PC-3 (cell line): Measurements from ENCODE around the gene RBM47. TPM values are rescaled to one million over a fixed set of nuclear protein-coding genes. Genes with fewer than 3 reads are reported as not detected.

ENCODE experiments used
- ATAC-seq: fragments of 200-7000 bp; cut with Tn5 transposase; 2 replicates; pipeline ENCODE4 v1.9.1; 2020; ENCODE audit warnings: mild to moderate bottlenecking, moderate library complexity
- BruUV-seq: library from RNA; stranded (reverse); fragments of 400-500 nt; replicated peaks from 2 replicates; lab custom pipeline; 2021; lab: Mats Ljungman, UMichigan
- CTCF ChIA-PET: fragments of 300-600 bp; sonication (Branson Sonifier 250); formaldehyde crosslinking; loops from one replicate; lab custom pipeline; 2022; ENCODE audit warnings: antibody characterized with exemption; lab: Charles Lee
- POLR2A ChIA-PET: fragments of 300-600 bp; sonication (Branson Sonifier 250); formaldehyde crosslinking; loops from one replicate; lab custom pipeline; 2022; ENCODE audit warnings: antibody characterized with exemption; ENCODE audit not compliant: unreplicated experiment; lab: Charles Lee
- DNase-seq: peaks from one replicate; pipeline ENCODE4 v3.0.0-alpha.2; 2015
- H2AFZ ChIP-seq: fragments of 300-600 bp; sonication (generic); 2 replicates; pipeline ENCODE4 v1.6.0; 2016; ENCODE audit warnings: antibody characterized with exemption, low read length
- H3F3A ChIP-seq: fragments of 300-600 bp; sonication (generic); one replicate; pipeline ENCODE4 v1.6.0; 2017; ENCODE audit warnings: antibody characterized with exemption, low read length, control low read depth, mild to moderate bottlenecking; ENCODE audit not compliant: unreplicated experiment
- H3K27ac ChIP-seq: fragments of 300-600 bp; sonication (generic); 2 replicates; pipeline ENCODE4 v1.5.1; 2016; ENCODE audit warnings: mild to moderate bottlenecking, low read length
- H3K27me3 ChIP-seq: fragments of 300-600 bp; sonication (generic); 2 replicates; pipeline ENCODE4 v1.6.1; 2016; ENCODE audit warnings: low read length, mixed read lengths
- H3K36me3 ChIP-seq: fragments of 300-600 bp; sonication (generic); 2 replicates; pipeline ENCODE4 v1.6.1; 2016; ENCODE audit warnings: low read depth, mixed run types, low read length, mixed read lengths
- H3K4me1 ChIP-seq: fragments of 300-600 bp; sonication (generic); 2 replicates; pipeline ENCODE4 v1.5.1; 2016; ENCODE audit warnings: low read length; ENCODE audit not compliant: insufficient read depth
- H3K4me2 ChIP-seq: fragments of 300-600 bp; sonication (generic); 2 replicates; pipeline ENCODE4 v1.6.0; 2016; ENCODE audit warnings: low read length
- H3K4me3 ChIP-seq: fragments of 300-600 bp; sonication (generic); 2 replicates; pipeline ENCODE4 v1.5.1; 2016; ENCODE audit warnings: mild to moderate bottlenecking, low read length, mixed read lengths
- H3K79me2 ChIP-seq: fragments of 300-600 bp; sonication (generic); 2 replicates; pipeline ENCODE4 v1.6.1; 2017; ENCODE audit warnings: low read length, mixed read lengths
- H3K9ac ChIP-seq: fragments of 300-600 bp; sonication (generic); 2 replicates; pipeline ENCODE4 v1.6.0; 2016; ENCODE audit warnings: mild to moderate bottlenecking, low read length
- H3K9me2 ChIP-seq: fragments of 300-600 bp; sonication (generic); replicated peaks from 2 replicates; pipeline ENCODE4 v1.6.1; 2016; ENCODE audit warnings: mixed run types, low read length, mixed read lengths
- H3K9me3 ChIP-seq: fragments of 300-600 bp; sonication (generic); 2 replicates; pipeline ENCODE4 v1.6.1; 2016; ENCODE audit warnings: low read length, mixed read lengths
- H4K20me1 ChIP-seq: fragments of 300-600 bp; sonication (generic); 2 replicates; pipeline ENCODE4 v1.6.1; 2016; ENCODE audit warnings: low read length, mixed read lengths
- EZH2 ChIP-seq: fragments of 300-600 bp; sonication (generic); IDR thresholded peaks from one replicate; pipeline ENCODE4 v1.6.1; 2017; ENCODE audit warnings: antibody characterized with exemption, mild to moderate bottlenecking, low read length; ENCODE audit not compliant: unreplicated experiment
- EZH2phosphoT487 ChIP-seq: fragments of 300-600 bp; sonication (generic); IDR thresholded peaks from 2 replicates; pipeline ENCODE4 v1.6.1; 2018; ENCODE audit warnings: mild to moderate bottlenecking, antibody characterized with exemption, low read length, borderline replicate concordance
- intact Hi-C: fragments of 100-400 bp; cut with micrococcal nuclease; formaldehyde crosslinking; loops from 2 replicates; pipeline ENCODE4 v1.9.0; 2023
- total RNA-seq: library from RNA; depleted of rRNA; stranded (reverse); fragments of >200 nt; gene quantifications from 2 replicates; pipeline ENCODE4 v1.2.3, GENCODE V29; 2014
- TF ChIP-seq, protein P1 (sequence below): fragments of 300-600 bp; sonication (generic); conservative IDR thresholded peaks from 2 replicates; pipeline ENCODE4 v1.5.1; 2017; ENCODE audit warnings: antibody characterized with exemption, low read depth, mild to moderate bottlenecking, low read length

RBM47 gene
- total RNA-seq, 1 experiment from 2014 or later = 34.7 TPM

DNA sequence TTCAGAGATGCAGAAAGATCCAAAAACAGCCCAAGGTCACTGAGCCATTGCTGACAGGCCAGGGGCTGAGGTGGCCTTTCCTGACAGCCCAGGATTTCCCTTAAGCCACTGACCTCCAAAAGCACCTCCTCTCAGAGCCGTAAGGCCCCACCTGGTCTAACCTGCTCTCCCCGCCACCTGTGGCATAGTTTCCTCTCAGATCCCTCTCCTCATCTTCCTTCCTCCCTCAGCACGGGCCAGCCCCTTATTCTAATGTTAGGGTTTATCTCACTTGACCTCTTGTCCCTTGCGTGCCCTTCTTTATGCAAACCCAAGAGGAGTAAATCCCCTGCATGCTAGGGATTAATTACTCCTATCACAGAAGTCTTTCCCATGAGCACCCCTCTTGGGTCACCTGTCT is 113.0 kb downstream of the RBM47 start:
- Histone ChIP-seq H3F3A (no peaks in the 10 kb centered on the region), H3K79me2 (peaks cover 6% of the 10 kb centered on the region; the same call in 1 of the 2 replicates), H3K9ac (no peak overlapping the region), H3K4me1 (peaks cover 23% of the 10 kb centered on the region), H4K20me1 (no peaks in the 10 kb centered on the region), H3K4me2 (no peak overlapping the region), H3K27ac (no peak overlapping the region), H3K27me3 (no peaks in the 10 kb centered on the region), H3K9me2 (no peaks in the 10 kb centered on the region), H3K36me3 (no peaks in the 10 kb centered on the region), H3K4me3 (no peak overlapping the region), H3K9me3 (no peaks in the 10 kb centered on the region), H2AFZ (no peak overlapping the region)
- no TSS peak for BruUV-seq
- no peak for ATAC-seq
- CTCF ChIA-PET = no interaction called here
- POLR2A ChIA-PET = no interaction called here
- DNase-seq = no peak
- no peak for TF ChIP-seq EZH2phosphoT487
- no peak for TF ChIP-seq EZH2
- TF ChIP-seq, protein P1, sequence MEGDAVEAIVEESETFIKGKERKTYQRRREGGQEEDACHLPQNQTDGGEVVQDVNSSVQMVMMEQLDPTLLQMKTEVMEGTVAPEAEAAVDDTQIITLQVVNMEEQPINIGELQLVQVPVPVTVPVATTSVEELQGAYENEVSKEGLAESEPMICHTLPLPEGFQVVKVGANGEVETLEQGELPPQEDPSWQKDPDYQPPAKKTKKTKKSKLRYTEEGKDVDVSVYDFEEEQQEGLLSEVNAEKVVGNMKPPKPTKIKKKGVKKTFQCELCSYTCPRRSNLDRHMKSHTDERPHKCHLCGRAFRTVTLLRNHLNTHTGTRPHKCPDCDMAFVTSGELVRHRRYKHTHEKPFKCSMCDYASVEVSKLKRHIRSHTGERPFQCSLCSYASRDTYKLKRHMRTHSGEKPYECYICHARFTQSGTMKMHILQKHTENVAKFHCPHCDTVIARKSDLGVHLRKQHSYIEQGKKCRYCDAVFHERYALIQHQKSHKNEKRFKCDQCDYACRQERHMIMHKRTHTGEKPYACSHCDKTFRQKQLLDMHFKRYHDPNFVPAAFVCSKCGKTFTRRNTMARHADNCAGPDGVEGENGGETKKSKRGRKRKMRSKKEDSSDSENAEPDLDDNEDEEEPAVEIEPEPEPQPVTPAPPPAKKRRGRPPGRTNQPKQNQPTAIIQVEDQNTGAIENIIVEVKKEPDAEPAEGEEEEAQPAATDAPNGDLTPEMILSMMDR = no peak
- intact Hi-C loops = no loop called here

DNA sequence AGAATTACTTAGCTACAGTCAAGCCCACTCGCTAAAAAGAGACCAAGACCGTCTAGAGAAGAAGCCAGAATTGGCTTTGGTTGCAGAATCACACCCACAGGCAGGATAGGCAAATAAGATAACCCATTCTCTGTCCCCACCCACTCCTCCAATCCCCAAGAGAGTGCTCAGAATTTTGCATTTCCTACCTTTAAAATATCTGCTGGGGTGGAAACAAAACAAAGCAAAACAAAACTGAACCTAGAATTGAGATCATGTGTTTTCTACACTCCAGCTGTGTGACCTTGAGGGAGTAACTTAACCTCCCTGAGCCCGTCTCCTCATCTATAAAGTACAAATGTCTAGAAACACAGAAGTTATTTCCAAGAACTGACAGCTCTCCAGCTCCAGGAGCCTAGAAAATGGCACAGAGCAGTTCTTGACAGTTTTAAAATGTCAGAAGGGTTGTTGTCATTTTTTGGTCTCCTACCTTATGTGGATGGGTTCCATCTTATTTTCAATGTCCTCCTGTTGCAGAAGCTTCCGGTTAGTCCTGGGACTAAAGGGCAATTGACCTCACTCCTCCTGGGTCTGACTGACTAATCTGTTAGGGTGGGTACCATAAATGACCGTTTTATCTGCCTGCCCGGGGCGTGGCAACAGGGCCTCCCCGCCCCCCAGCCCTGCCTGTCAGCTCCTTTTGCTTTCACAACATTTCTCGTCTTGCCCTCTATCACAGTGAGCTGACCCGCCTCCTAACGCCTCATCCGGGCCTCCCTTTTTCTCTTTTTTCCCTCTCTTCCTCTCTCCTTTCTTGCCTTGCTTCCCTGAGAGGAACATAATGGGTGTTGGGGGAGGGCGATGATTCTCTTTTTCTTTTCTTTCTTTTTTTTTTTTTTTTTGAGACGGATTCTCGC is 114.0 kb downstream of the RBM47 start:
- H3K9me3 ChIP-seq = no peaks in the 10 kb centered on the region
- peaks cover 6% of the 10 kb centered on the region; the same call in 1 of the 2 replicates for H3K79me2 ChIP-seq
- no peaks in the 10 kb centered on the region for H3K27me3 ChIP-seq
- TF ChIP-seq EZH2phosphoT487 = no peak
- TF ChIP-seq EZH2 = no peak
- TF ChIP-seq, protein P1 = no peak
- ATAC-seq (no peak), DNase-seq (peak; percentile 5)
- H3K4me3 ChIP-seq = no peak overlapping the region
- H3F3A ChIP-seq = no peaks in the 10 kb centered on the region
- peak overlapping the region; percentile 52 for H3K27ac ChIP-seq
- H3K4me2 ChIP-seq = peak overlapping the region; percentile 74
- H2AFZ ChIP-seq = no peak overlapping the region
- peaks cover 23% of the 10 kb centered on the region for H3K4me1 ChIP-seq
- BruUV-seq = no TSS peak
- POLR2A ChIA-PET = interaction anchor here (0.6 kb wide), 2 partner anchors 988 to 1471 kb away, joined by 5 to 7 read pairs; partner anchors contain the start of gene UGDH
- intact Hi-C loops = no loop called here
- H4K20me1 ChIP-seq = no peaks in the 10 kb centered on the region
- no peaks in the 10 kb centered on the region for H3K36me3 ChIP-seq
- no peaks in the 10 kb centered on the region for H3K9me2 ChIP-seq
- CTCF ChIA-PET = no interaction called here
- H3K9ac ChIP-seq = no peak overlapping the region
